C4-2B (cell line): ENCODE results near the gene OR56B1.

Experiments used
- CTCF ChIP-seq: fragments of 450-650 bp; conservative IDR thresholded peaks from 2 replicates; pipeline ENCODE4 v1.5.1; 2017; ENCODE audit warnings: mild to moderate bottlenecking
- ZFX ChIP-seq: fragments of 450-650 bp; IDR thresholded peaks from 2 replicates; pipeline ENCODE4 v1.6.1; 2017

- no peak for TF ChIP-seq CTCF
- no peak for TF ChIP-seq ZFX
Measured at GRCh38 chr11:5690216-5690615, 46.0 kb upstream of the OR56B1 start.
